ENCODE measurements around the gene DSCAML1.
"Not testable (repeated sequence)": the region's sequence is repeated elsewhere in the genome, so short reads cannot be mapped to it uniquely, and the experiment has no call there.

DSCAML1 gene

GRCh38 chr11:117465236-117465997, 331.6 kb downstream of the DSCAML1 start:
- no peak for DNase-seq (ENCODE audit: low spot score)

DNA sequence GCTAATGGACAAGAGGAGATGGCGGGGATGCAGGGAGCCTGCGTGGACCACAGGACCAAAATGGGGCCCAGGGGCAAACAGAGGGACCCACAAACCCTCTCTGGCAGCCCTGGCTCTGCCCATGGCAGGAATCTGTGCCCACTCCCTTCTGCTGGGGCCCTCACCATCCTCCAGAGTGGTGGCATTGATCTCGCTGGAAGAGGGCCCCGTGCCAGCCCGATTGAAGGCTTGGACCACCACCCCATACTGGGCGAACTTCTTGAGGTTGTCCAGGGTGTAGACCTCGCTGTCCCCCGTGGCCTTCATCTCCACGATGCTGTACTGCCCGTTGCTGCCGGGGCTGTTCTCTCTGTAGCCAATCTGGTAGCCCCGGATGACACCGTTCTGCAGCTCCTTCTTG, 332.2 kb downstream of the DSCAML1 start:
- no peak for DNase-seq (ENCODE audit: low spot score)

- DNase-seq (ENCODE audit: low spot score) = no peak
These were observed 334.2 kb downstream of the DSCAML1 start for GRCh38 chr11:117462864-117463247.

GRCh38 chr11:117462183-117462863, 334.7 kb downstream of the DSCAML1 start:
- no peak for DNase-seq (ENCODE audit: low spot score)

- no peak for DNase-seq (ENCODE audit: low spot score)
These were observed 335.4 kb downstream of the DSCAML1 start for GRCh38 chr11:117461396-117462182.

- DNase-seq (ENCODE audit: low spot score) = no peak
These were observed 337.1 kb downstream of the DSCAML1 start for GRCh38 chr11:117459979-117460300.

DNA sequence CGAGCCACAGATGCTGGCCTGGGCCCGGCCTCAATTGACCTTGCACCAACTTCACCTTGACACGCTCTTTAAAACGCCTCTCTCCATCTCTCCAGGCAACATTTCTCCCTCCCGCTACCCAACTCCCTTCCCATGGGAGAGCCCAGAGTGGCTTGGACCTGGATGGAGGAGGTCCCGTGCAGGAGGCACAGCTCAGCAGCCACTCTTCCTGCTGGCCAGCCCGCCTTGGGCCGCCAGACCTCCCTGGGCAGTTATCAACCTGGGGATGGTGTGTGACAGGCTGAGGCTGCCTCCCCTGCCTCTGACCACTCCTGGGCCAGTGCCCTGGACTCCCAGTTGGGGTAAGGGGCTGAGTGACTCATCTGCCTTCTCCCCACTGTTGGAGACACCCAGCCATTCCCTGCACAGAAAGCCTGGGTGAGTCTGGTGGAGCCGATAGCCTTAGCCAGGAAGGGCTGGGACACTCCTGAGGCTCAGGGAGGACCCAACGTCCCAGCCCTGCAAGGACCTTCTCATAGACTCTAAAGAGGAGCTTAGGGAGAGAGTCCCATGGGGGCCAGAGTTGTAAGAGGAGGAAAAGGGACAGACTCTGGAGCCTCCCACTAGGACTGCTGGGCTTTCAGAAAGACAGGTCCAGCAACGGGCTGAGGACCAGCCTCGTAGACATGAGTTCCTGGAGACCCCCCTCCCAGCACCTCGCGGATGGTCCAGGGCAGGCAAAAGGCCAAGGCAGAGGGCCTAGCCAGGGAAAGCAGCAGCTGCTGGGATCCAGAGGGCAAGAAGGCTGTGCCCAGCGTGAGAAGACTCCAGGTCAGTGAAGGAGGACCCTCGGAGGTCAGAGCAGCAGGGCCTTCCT, 337.7 kb downstream of the DSCAML1 start:
- no peak for DNase-seq (ENCODE audit: low spot score)

GRCh38 chr11:117458275-117459122, 338.5 kb downstream of the DSCAML1 start:
- DNase-seq (ENCODE audit: low spot score) = no peak

DNA sequence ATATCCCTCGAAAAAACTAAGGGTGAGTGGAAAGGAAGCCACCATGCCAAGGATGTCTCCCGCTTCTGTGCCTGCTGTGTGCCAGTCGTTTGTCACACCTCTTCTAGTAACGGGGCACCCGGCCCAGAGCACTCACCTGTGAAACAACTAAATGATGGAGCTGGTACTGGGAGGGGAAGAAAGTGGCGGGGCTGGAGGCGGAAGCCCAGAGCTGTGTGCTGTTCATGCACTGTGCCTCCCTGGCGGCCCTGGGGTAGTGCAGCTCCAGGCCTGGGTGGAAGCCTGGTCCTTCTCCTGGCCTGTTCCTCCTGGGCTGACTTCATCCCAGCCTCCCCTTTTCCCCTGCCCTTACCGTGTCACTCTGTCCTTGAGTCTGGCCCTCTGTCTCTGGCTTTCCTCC, 339.2 kb downstream of the DSCAML1 start:
- no peak for DNase-seq (ENCODE audit: low spot score)

DNA sequence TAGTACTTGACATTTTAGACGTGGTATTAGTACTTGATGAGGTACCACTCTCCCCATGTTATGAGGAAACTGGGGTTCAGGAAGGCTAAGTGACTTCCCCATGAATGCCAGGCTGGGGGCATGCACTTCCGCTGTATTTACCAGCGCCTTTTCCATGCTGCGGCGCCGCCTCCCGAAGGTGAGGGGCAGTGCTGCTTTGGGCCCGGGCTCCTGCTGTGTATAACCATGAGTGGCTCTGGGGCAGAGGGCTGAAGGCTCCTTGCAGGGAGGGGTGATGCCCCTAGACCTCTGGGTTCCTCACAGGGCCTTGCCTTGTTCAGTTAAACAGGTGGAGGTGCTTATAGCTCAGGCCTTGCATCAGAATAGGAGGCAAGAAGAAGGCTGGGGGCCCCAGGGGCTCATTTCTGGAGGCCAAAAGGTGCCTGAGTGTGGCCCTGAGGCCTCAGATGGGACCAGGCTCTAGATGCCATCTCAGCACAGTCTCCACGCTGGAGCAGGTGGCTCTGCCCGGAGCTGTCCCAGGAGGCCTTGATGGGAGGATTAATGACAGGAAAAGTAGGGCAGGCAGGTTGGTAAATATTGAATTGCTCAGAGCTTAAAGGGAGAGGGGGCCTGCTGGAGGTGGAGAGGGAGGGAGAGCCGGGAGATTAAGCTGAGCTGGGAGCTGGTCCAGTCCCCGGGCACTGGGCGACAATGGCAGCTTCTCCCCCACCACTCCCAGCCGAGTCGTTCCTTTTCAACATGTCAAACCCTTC, 339.8 kb downstream of the DSCAML1 start:
- no peak for DNase-seq (ENCODE audit: low spot score)

GRCh38 chr11:117456721-117457029, 340.3 kb downstream of the DSCAML1 start:
- DNase-seq (ENCODE audit: low spot score) = not testable (repeated sequence)

- no peak for DNase-seq (ENCODE audit: low spot score)
These were observed 340.8 kb downstream of the DSCAML1 start for GRCh38 chr11:117456027-117456720.

- DNase-seq (ENCODE audit: low spot score) = no peak
These were observed 342.5 kb downstream of the DSCAML1 start for GRCh38 chr11:117454564-117454917.

- no peak for DNase-seq (ENCODE audit: low spot score)
These were observed 343.0 kb downstream of the DSCAML1 start for GRCh38 chr11:117453886-117454563.

GRCh38 chr11:117449111-117449693, 347.8 kb downstream of the DSCAML1 start:
- DNase-seq (ENCODE audit: low spot score) = no peak

DNA sequence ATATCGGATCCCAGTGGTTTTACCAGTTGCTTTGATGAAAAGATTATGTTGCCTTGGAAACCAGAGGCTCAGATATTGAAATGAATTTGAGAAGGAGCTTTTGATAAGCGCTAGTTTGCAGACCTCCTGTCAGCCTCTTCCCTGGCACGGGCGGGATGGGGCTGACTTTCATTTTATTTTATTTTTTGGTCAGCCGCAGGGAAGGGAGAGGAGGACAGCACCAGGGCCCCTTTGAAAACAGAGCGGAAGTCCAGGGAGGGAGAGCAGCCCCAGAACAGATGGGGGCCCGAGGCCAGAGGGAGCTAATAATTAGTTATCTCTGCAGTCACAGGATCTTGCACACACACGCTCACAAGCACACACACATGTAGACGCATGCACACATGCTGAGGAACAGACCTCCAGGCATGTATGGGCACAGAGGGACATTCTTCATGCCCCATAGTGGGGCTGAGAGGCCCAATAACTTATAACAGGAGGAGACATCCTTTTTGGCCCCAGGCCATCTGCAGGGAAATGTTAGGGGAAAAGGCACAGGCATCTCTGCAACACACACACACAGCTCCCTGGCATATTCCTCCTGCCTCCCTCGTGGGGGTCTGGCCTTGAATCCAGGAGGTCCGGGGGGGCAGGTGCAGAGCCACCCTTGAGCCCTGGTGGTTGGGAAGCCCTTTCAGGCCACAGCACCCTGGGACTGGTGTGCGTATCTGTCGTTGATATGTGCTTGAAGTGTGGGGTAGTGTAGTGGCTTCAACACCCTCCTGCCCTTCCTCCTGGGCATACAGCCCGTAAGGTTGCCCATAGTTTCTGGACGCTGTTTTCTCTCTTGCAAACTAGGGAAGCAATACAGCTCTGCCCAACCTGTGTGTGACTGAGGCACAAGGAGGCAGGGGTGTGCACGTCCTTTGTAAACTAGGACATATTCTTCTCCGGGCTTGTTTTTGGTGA, 352.0 kb downstream of the DSCAML1 start:
- DNase-seq (ENCODE audit: low spot score) = no peak

- no peak for DNase-seq (ENCODE audit: low spot score)
These were observed 352.8 kb downstream of the DSCAML1 start for GRCh38 chr11:117444256-117444655.

Data from LoVo (cell line).